Stimulated activated naive CD8-positive, alpha-beta T cell treated with anti-CD3 and anti-CD28 coated beads, Interleukin-15, amount 100 ng/mL, for 72 hours (primary cell): ENCODE data around the gene DIPK1B.
"Not testable (repeated sequence)": the region's sequence is repeated elsewhere in the genome, so short reads cannot be mapped to it uniquely, and the experiment has no call there.

Experiments
- ATAC-seq: fragments of 150-1000 bp; cut with Tn5 transposase; 2 replicates; pipeline ENCODE4 v1.10.0; 2021; ENCODE audit warnings: mild to moderate bottlenecking, moderate library complexity
- DNase-seq, 2 donors: peaks; one replicate each; pipeline ENCODE4 v3.0.0; 2021 to 2022
- H3K27ac Mint-ChIP-seq, 2 donors: one replicate each; pipeline ENCODE4 v1.8.0; 2022; ENCODE audit warnings: mild to moderate bottlenecking in 2 of 2, mixed read lengths in 2 of 2, moderate library complexity in 2 of 2
- H3K27me3 Mint-ChIP-seq: one replicate; pipeline ENCODE4 v1.8.0; 2022; ENCODE audit warnings: mixed read lengths
- H3K4me1 Mint-ChIP-seq: one replicate; pipeline ENCODE4 v1.8.0; 2022; ENCODE audit warnings: mild to moderate bottlenecking, mixed read lengths
- H3K4me3 Mint-ChIP-seq, 2 donors: one replicate each; pipeline ENCODE4 v1.8.0; 2022; ENCODE audit warnings: mild to moderate bottlenecking in 2 of 2, mixed read lengths in 2 of 2, moderate library complexity in 1 of 2
- H3K9me3 Mint-ChIP-seq, 2 donors: one replicate each; pipeline ENCODE4 v1.8.0; 2022; ENCODE audit warnings: mixed read lengths in 2 of 2

DIPK1B gene

GRCh38 chr9:136751814-136752213 is 39.4 kb downstream of the DIPK1B start:
- Mint-ChIP-seq H3K27ac (no peak overlapping the region), H3K4me3 (no peak overlapping the region), H3K27me3 (peaks cover 68% of the 10 kb centered on the region), H3K9me3 (peaks cover 25 to 41% of the 10 kb centered on the region in 2 donors), H3K4me1 (peaks cover 19% of the 10 kb centered on the region)
- ATAC-seq (no peak), DNase-seq (no peak)

- Mint-ChIP-seq H3K9me3 (peaks cover 25 to 41% of the 10 kb centered on the region in 2 donors), H3K4me3 (no peak overlapping the region), H3K4me1 (peaks cover 19% of the 10 kb centered on the region), H3K27ac (no peak overlapping the region), H3K27me3 (peaks cover 51% of the 10 kb centered on the region)
- ATAC-seq = no peak
- DNase-seq = no peak
Observed at GRCh38 chr9:136753371-136754058, 41.1 kb downstream of the DIPK1B start.

- ATAC-seq (no peak), DNase-seq (no peak)
- Mint-ChIP-seq H3K9me3 (peaks cover 25 to 41% of the 10 kb centered on the region in 2 donors), H3K4me3 (no peak overlapping the region), H3K27me3 (peaks cover 45% of the 10 kb centered on the region), H3K27ac (no peak overlapping the region), H3K4me1 (peaks cover 18% of the 10 kb centered on the region)
Observed at GRCh38 chr9:136754059-136754572, 41.7 kb downstream of the DIPK1B start.

- peaks cover 40% of the 10 kb centered on the region for H3K27me3 Mint-ChIP-seq
- H3K4me1 Mint-ChIP-seq = peaks cover 12% of the 10 kb centered on the region
- ATAC-seq = no peak
- H3K27ac Mint-ChIP-seq = no peak overlapping the region
- no peak overlapping the region for H3K4me3 Mint-ChIP-seq
- H3K9me3 Mint-ChIP-seq = peaks cover 25 to 41% of the 10 kb centered on the region in 2 donors
- no peak for DNase-seq
Observed at GRCh38 chr9:136754626-136755301, 42.4 kb downstream of the DIPK1B start.

- Mint-ChIP-seq H3K27me3 (peaks cover 40% of the 10 kb centered on the region), H3K9me3 (peaks cover 23 to 40% of the 10 kb centered on the region in 2 donors)
- not testable (repeated sequence) for H3K4me3 Mint-ChIP-seq, H3K27ac Mint-ChIP-seq, DNase-seq, ATAC-seq, H3K4me1 Mint-ChIP-seq
Observed at GRCh38 chr9:136755302-136756133, 43.1 kb downstream of the DIPK1B start.

- Mint-ChIP-seq H3K27ac (peak overlapping the region in 1 of 2 donors; percentile 34), H3K4me1 (peaks cover 6% of the 10 kb centered on the region), H3K27me3 (peaks cover 35% of the 10 kb centered on the region), H3K9me3 (peaks cover 20 to 35% of the 10 kb centered on the region in 2 donors), H3K4me3 (no peak overlapping the region)
- DNase-seq (no peak), ATAC-seq (no peak)
Observed at GRCh38 chr9:136756134-136756438, 43.7 kb downstream of the DIPK1B start.

GRCh38 chr9:136756836-136757235 is 44.5 kb downstream of the DIPK1B start:
- Mint-ChIP-seq H3K9me3 (peaks cover 15 to 27% of the 10 kb centered on the region in 2 donors), H3K4me1 (peaks cover 9% of the 10 kb centered on the region), H3K4me3 (no peak overlapping the region), H3K27me3 (peaks cover 32% of the 10 kb centered on the region), H3K27ac (no peak overlapping the region)
- ATAC-seq = no peak
- DNase-seq = no peak

GRCh38 chr9:136757328-136757727 is 45.0 kb downstream of the DIPK1B start:
- Mint-ChIP-seq H3K27me3 (peaks cover 27% of the 10 kb centered on the region), H3K9me3 (peaks cover 10 to 22% of the 10 kb centered on the region in 2 donors), H3K4me1 (peaks cover 9% of the 10 kb centered on the region), H3K27ac (no peak overlapping the region), H3K4me3 (no peak overlapping the region)
- ATAC-seq (no peak), DNase-seq (no peak)

GRCh38 chr9:136757751-136758140 is 45.4 kb downstream of the DIPK1B start:
- Mint-ChIP-seq H3K4me1 (peaks cover 9% of the 10 kb centered on the region), H3K4me3 (no peak overlapping the region), H3K27me3 (peaks cover 25% of the 10 kb centered on the region), H3K9me3 (peaks cover 6 to 18% of the 10 kb centered on the region in 2 donors), H3K27ac (no peak overlapping the region)
- ATAC-seq = no peak
- DNase-seq = no peak

GRCh38 chr9:136759001-136759400 is 46.6 kb downstream of the DIPK1B start:
- Mint-ChIP-seq H3K9me3 (peaks cover 4 to 15% of the 10 kb centered on the region in 2 donors), H3K27ac (no peak overlapping the region), H3K27me3 (peaks cover 36% of the 10 kb centered on the region), H3K4me3 (no peak overlapping the region), H3K4me1 (peaks cover 9% of the 10 kb centered on the region)
- DNase-seq (no peak), ATAC-seq (peak; percentile 41)

GRCh38 chr9:136759436-136760325 is 47.3 kb downstream of the DIPK1B start:
- Mint-ChIP-seq H3K9me3 (peaks cover 4 to 15% of the 10 kb centered on the region in 2 donors), H3K27me3 (peaks cover 37% of the 10 kb centered on the region), H3K4me1 (peaks cover 9% of the 10 kb centered on the region), H3K4me3 (no peak overlapping the region), H3K27ac (no peak overlapping the region)
- DNase-seq (no peak), ATAC-seq (no peak)

GRCh38 chr9:136760424-136760823 is 48.1 kb downstream of the DIPK1B start:
- H3K9me3 Mint-ChIP-seq = peaks cover 3 to 12% of the 10 kb centered on the region in 2 donors
- DNase-seq (no peak), ATAC-seq (no peak)
- H3K27ac Mint-ChIP-seq = no peak overlapping the region
- peaks cover 9% of the 10 kb centered on the region for H3K4me1 Mint-ChIP-seq
- H3K4me3 Mint-ChIP-seq = no peak overlapping the region
- H3K27me3 Mint-ChIP-seq = peaks cover 38% of the 10 kb centered on the region

GRCh38 chr9:136760834-136761544 is 48.6 kb downstream of the DIPK1B start:
- Mint-ChIP-seq H3K4me1 (peaks cover 14% of the 10 kb centered on the region), H3K27me3 (peaks cover 38% of the 10 kb centered on the region)
- H3K9me3 Mint-ChIP-seq, H3K27ac Mint-ChIP-seq, H3K4me3 Mint-ChIP-seq, DNase-seq: not testable (repeated sequence)
- ATAC-seq = peak; percentile 42

- Mint-ChIP-seq H3K27ac (no peak overlapping the region), H3K27me3 (peaks cover 34% of the 10 kb centered on the region), H3K4me1 (peaks cover 20% of the 10 kb centered on the region), H3K4me3 (no peak overlapping the region), H3K9me3 (peaks cover 0 to under 1% of the 10 kb centered on the region in 2 donors)
- DNase-seq = no peak
- no peak for ATAC-seq
Observed at GRCh38 chr9:136761545-136761981, 49.2 kb downstream of the DIPK1B start.
